Activated naive CD4-positive, alpha-beta T cell treated with Interleukin-2 at 50 U/mL for 16 hours (primary cell): Measurements from ENCODE around the gene BIN1.

ENCODE experiments used
- DNase-seq: peaks from one replicate; pipeline ENCODE4 v3.0.0-alpha.2; 2020

BIN1 gene

DNA sequence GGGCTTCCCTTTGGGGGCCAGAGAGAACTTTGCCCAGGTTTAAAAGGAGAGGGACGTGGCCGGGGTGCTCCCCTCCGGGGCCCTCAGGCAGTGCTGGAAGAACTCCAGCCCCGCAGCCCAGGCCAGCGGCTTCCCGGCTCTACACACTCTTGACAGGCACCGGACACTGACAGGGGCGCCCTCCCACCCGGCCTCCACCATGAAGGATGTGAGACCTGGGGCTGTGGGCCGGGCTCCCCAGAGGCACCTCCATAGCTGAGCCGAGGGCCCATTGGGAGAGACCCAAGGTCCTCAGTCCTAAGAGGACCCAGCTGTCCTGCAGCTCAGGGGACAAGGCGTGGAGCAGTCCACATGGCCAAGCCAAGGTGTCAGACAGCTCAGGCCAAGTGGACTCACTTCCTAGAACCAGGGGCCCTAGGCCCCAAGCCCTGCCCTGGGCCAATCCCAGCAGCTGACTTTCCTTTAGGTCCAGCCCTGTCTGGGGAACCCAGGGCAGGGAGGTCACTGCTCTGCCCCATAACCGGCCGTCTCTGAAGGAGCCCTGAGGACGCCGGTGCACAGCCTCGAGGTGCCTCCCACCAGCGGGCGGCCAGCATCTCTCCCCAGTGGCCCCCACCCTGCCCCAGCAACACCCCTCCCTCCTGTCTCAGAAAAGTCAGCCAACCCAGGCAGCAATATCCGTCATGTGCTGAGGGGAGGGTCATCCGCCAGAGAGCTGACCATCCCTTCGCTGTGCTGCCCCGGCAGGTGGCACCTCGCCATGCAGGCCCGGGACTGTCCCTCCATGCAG lies 51.8 kb downstream of the BIN1 start:
- no peak for DNase-seq

DNA sequence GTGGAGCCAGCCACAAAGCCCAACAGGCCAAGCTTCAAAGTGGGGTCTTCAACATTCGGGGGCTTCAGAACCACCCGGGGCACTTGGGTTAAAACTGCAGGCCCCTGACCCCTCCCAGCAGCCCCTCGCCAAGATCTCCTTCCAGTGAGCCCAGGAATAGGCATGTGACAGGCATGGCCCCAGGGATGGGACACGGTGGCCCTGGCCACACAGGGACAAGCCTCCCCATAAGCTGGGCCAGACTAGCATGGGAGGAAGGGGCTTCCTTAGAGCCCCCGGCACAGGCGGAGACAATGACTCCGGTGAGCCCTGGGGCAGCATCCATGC lies 52.4 kb downstream of the BIN1 start:
- no peak for DNase-seq

DNA sequence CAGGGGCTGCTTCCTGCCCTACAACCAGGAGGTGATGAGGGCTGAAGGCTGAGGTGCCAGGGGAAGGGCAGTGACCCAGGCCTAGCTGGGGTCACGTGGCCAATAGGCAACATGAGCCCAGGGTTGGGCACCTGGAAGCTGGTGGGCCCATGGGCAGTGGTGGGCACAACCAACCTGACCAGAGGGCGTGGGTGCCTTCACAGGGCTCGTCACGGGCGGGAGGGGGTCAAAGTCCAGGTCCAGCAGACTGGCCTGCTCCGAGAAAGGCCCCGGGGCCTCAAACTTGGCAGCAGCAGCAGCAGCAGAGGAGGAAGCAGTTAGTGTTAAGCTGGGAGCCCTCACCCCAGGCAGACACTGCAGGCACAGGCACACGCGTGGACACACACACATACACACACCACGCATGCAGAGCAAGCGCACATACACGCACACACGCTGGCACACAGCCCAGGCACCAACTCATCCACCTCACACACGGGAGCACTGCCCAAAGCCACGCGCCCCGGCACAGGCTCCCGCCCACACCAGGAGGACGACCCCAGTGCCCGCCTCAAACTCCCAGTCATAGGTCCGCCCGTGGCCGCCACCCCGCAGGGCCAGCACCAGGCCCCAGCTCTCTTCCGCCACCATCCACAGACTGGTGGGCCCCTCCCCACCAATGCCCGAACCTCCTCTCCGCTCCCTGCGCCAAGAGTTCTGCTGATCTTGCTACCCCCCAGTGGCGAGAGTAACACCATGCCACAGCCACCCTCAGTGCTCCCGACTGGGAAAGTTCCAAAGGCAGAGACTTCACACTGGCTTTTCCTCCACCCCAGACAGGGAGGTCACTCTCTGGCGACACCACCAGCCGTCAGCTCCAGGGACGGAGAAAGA lies 53.0 kb downstream of the BIN1 start:
- DNase-seq = no peak

DNA sequence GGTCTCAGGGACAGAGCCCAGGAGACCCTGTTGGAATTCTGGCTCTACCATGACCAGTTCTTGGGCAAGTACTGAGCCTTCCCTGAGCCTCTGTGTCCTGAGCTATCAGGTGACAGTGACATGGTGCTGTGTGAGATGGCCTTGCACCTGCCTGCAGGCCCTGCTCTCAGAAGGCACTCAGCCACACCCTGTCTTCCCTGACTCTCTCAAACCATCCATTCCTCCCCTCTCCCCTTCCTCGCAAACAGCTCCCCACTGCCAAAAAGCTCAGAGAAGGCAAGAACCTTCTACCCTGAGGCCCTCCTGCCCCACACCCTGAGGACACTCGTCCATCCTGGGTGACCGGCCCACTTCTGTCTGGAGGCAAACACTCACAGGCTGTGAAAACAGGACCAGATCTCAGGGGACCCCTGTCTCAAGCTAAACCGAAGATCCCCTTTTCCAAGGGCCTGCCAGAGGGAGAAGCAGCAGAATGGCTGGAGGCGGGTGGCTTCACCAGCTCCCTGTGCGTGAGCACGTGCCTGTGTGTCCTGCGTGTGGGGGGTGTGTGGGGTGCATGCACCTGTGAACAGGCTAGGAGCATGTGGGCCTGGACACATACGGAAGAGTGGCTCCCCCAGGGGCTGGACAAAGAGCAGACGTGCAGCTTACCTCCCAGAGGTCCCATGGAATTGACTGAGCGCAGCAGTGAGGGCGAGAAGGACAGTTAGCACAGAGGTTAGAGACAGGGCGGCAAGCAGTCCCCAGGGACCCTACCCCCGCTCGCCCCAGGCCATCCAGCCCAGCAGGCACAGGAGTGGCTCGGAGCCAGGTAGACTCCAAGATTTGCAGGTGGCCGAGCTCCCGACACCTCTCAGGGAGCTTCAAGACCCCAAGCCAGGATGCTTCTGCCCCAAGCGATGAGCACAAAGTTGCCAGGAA lies 53.9 kb downstream of the BIN1 start:
- no peak for DNase-seq

DNA sequence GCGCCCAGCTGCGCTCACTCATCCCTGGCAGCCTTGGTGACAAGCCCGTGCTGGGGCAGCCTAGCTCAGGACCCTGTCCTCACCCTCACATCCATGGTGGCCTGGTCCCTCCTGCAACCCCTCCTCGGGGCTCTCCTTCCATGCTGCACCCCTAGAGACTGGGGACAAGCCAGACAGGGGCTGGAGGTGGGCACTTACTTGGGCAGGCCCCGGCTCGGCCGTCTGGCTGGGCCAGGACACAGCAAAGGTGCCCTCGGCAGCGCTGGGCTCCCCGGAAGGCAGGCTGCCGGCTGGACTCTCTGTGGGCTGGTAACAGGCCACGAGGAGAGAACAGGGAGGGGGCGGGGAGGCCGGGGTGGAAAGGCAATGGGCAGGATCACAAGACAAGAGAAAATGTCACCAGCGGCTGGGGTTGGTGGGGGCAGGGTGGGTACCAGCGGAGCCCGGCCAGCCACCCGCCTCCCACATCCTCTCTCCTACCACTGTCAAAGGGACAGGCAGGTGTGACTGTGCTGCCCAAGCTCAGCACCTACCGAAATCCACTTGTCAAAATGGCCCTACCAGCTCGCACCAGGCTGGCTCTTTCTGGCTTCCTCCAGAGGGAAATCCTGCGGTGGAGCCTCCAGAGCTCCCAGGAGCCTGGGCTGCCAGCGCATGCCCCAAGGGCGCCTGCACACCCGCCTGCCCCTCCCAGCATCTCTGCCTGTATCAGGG lies 54.7 kb downstream of the BIN1 start:
- no peak for DNase-seq

DNA sequence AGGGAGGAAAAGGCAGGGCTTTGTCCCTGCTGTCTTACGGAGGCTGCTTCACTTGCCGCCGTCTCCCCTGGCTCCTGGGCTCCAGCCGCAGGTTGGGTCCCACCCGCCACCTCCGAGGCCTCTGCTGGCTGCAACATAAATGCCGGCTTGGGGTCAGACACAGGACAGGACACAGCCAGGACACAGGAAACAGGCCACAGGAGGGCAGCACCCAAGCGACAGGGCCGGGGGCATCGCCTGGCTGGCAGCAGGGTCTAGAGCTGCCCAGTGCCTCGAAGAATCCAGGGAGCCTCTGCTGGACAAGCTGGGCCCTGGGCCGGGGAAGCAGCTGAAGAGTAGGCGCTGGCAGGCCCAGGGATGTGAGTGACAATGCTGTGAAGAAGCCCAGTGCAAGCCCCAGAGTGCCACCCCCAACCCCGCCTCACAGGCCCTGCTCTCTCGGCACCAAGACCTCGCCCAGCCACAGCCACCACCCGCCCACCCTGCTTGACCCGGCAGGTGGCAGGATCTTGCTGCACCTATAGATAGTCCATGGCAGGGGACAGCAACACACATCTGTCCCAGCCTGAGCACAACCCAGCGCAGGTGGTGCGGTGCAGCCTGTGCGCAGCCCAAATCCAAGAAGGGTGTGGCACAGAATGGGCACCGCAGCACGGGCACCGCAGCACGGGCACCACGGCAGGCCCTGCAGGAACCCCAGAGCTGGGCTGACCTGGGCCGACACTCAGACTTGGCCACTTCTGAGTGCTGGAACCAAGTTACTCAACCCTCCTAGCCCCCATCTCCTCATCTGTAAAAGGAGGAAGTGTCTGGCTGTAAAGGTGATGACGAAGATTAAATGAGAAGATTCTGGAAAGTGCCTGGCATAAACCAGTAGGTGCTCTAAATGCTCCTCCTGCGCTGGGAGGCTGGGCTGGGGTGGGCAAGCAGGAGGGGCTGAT lies 55.6 kb downstream of the BIN1 start:
- DNase-seq = no peak

DNA sequence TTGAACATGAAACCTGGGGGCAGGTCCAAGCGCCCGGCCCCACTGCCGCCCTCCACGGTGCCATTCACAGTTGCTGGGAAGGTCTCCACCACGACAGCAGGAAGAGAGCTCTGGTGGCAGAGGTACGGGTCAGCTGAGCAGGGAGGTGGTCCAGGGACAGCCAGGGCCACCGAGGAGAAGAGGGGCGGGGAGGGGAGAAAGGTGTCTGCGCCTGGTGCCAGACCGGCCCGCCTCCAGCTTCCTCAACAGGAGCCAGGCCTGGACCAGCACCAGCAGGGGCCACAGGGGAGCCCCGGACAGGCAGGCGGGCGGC lies 56.2 kb downstream of the BIN1 start:
- no peak for DNase-seq

DNA sequence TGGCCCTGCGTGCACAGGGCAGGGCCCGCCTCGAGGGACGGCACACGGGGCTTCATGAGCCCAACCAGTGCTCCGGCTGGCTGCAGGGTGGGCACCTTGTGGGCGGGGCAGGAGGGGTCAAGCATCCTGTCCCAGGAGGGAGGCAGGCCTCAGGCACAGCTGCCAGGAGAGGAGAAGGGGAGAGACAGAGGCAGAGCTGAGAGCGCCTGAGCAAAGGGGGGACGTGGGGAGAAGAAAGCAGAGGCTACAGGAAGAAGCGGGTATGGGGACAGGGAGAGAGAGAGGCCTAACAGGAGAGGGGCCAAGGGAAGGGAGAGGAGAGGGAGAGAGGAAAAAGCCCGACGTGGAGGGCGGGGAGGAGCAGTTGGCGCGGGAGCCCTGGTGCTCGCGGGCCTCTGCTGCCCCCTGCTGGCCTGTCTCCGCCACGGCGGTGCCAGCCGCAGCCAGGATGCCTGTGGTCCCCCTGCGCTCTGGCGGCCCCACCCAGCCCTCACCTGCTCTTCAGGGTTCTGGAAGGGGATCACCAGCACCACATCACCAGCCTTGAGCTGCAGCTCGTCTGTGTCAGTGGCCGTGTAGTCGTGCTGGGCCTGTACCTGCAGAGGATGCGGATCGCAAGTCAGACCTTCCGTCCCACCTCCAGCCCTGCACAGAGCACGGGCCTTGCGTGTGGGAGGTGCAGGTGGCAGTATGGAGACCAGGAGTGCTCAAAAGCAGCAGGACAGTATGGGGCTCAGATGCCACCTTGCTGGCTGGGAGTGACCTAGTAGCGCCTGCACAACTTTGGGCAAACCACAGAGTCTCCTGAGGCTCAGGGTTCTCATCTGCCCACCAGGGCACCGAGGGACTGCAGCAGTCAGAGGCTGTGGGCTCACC lies 56.8 kb downstream of the BIN1 start:
- DNase-seq = peak; percentile 66

DNA sequence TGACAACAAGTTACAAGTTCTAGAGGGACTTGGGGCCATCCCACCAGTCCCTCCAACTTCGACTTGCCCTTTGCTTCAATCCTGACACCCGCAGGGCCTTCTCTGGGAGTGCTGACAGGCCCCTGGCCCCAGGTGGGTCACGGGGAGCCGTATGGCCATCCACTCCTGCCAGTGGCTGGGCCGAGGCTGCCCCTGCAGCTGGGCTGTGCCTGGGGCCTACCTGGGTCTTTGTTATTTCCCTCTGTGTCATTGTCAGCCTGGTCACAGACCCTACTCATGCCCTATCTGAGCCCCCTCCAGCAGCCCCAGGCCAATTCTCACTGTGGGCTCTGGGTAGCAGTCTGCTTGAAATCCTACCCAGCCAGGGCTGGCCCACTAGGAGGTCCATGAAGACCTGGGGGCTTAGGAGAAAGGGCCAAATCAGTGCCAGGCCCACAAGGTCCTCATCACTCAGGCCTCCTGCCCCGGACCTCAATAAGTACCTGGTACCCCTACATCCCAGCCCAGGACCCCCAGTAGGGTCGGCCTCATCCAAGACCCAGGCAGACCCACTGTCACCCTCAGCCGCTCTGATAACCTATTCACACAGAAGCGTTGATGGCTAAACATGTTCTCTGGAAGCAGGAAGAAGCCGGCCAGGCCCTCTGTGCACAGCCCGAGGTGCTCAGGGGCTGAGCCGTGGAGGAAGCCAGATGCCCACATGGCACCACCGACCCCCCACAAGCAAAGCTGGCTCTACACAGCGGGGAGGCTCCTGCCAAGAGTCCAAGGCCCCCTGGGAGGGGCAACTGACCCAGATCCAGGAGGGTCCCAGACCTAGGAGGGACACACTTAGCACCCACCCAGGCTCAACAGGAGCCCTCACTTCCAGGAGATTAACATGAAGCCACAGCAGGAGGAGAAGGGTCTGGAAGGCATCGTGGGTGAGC lies 57.7 kb downstream of the BIN1 start:
- no peak for DNase-seq

DNA sequence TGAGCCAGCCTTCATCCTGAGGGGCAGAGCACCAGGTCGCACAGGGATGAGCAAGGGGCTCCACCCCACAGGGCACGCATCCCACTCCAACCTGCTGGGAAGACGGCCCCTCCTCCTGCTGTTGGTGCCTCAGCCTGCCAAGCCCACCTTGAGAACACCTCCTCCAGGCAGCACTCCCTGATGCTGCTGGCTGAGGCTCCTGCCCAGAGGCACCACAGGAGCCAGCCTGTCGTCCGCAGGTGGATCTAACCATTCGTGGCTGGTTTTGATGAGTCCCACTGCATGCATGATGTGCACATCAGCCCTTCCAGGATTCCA lies 58.4 kb downstream of the BIN1 start:
- no peak for DNase-seq

DNA sequence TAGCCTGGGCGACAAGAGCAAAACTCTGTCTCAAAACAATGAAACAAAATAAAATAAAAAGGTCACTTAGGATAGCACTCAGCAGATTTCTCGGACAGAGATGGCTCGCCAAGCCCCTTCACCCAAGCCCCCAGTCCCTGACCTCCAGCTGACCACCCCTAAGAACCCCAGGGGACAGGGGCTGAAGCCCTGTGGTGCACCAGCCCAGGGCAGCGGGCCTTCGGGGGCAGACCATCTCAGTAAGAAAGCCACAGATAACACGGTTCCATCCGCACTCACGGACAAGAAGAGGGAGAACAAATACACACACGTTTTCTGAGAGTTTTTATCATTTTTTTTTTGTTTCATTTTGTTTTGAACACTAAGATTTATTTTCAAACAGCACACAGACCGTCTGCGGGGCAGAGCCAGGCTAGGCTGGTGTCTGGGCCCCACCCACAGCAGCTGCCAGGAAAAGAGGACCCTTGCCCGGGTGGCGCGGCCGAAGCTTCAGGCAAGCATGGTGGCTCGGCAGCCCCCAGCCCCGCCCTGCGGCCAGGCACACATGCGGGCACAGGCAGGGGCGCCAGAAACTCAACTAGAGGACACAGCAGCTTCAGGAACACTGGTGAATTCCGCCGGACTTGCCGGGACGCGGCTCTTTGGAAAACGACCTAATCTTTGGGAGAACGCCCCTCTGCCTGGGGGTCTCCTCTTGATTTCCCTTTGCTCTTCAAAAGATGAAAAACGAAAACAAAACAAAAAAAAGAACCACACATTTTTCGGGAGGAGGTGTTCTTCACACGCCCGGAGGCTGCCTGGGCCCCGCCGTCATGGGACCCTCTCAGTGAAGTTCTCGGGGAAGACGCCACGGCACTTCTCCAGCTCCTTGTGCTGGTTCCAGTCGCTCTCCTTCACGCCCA lies 59.0 kb downstream of the BIN1 start:
- DNase-seq = no peak

DNA sequence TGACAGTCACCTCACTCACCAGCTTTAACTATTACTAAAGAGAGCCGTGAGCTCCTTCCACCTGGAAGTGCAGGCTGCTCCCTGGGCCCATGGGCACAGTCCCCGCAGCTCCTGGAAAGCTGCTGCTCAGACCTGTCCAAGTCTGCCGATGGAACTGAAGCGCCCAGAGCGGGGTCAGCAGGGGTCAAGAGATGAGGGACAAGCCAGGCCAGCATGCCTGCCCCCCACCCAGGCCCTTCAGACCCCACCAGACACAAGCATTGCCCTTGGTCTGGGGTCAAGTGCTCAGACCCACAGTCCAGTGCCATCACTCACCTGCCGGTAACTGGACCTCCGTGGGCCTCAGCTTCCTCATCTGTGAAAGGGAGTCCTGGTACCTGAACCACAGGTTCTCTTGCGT lies 59.9 kb downstream of the BIN1 start:
- DNase-seq = no peak

DNA sequence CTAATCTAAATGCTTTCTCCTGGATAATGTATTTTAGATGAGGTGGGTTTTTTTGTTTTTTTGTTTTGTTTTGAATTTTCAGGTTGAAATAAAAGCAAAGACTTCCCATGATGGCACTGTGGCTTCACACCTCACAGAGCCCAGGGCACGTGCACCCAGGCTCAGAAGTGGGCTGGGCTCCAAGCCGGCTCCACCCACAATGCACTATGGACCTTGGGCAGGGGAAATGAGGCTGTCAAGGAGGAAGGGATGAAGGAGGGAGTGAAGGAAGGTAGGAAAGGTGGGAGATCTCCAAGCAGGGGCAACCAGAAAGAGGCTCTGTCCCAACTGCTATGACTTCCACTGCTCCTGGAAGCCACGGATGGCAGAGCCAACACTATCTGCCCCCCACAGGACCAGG lies 60.4 kb downstream of the BIN1 start:
- no peak for DNase-seq

DNA sequence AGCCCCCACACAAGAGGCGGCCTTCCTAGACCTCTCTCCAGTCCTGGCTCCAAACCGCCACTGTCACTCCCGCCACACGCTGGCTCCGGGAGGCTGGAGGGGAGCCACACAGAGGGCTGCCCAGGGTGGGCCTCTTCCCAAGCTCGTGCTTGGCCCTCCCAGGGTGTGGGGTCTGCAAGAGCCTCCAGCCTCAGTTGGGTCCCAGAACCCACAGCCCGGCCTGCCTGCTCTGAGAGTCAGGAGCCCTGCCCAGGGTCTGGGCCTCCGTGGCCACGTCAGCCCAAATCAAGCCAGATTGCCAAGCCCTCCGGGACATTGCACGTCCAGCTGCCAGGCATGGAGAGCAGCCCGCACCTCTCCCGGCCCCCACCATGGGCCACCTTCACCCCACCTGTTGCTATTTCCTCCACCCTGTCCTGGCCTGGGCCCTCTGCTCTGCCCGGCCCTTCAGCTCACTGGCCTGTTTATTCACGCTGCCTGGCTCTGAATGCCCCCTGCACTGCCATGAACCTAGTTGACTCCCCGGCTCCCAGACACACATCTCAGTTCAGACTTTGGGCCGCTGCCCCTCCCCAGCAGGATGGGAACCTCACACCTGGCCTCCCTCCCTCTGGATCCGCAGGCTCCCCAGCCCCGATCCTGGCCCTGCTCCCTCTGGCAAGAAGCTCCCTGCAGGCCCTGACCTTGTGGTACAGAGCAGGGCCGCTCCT lies 61.0 kb downstream of the BIN1 start:
- DNase-seq = no peak

DNA sequence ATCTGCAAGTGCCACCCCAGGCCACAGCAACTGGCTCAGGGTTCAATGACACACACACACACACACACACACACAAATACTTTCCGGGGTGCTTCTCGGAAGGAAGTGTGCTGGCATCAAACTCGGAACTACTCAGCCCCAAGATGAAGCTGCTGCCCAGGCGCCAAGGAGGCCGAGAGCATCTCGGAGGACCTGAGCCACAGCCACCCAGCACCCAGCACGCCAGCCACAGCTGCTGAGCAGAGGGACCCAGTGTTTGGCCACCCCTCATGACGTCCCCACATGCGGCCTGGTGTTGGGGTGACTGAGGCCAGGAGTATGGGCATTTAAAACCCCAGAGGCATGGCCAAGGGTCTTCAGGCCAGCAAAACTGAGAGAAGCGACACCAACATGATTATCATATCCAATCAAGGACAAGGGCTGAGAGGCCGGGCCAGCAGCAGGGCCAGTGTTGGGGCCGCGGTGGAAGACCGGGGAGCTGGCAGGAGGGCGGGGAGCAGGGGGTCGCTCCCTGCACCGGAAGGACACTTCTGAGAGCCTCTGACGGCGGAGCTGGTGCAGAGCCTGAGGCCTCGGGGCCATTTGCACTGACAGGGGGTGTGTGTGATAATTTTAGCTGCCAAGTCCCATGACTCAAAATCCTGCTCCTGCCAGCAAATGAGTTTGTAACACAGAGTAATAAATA lies 61.8 kb downstream of the BIN1 start:
- no peak for DNase-seq

DNA sequence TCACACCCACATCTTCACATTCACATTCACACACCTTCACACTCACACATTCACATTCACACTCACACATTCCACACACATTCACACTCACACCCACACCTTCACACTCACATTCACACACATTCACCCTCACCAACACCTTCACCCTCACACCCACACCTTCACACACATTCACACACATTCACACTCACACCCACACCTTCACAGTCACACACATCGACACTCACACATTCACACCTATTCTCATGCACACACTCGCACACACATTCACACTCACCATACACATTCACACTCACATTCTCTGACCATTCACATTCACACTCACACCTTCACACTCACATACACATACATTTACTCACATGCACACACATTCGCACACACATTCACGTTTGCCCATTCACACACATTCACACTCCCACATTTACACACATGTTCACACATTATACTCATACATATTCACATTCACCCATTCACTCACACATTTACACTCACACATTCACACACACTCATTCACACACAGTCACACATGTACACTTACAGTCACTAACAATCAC lies 62.7 kb downstream of the BIN1 start:
- no peak for DNase-seq
